Activated CD4-positive, CD25-positive, alpha-beta regulatory T cell treated with anti-CD3 and anti-CD28 coated beads, Interleukin-2, amount 50 U/mL, for 24 hours (primary cell): ENCODE measurements around the gene RAB6B.

ENCODE experiments used
- ATAC-seq, 2 donors: fragments of 150-1000 bp; cut with Tn5 transposase; one replicate each; pipeline ENCODE4 v1.10.0; 2021; ENCODE audit warnings: mild to moderate bottlenecking in 1 of 2, moderate library complexity in 1 of 2

Gene RAB6B

GRCh38 chr3:133895208-133896001 is at the start of gene RAB6B:
RAB6B (minus strand) TSS chr3:133895882; CDS start chr3:133895466, 416 bp downstream.
- ATAC-seq = peak in 1 of 2 donors; percentile 21

GRCh38 chr3:133944641-133945380 is 49.1 kb upstream of the RAB6B start:
- no peak for ATAC-seq

- ATAC-seq = no peak
These were observed 48.5 kb upstream of the RAB6B start for GRCh38 chr3:133944181-133944580.

GRCh38 chr3:133943639-133944141 is 48.0 kb upstream of the RAB6B start:
- ATAC-seq = no peak

- ATAC-seq = no peak
These were observed 47.4 kb upstream of the RAB6B start for GRCh38 chr3:133943031-133943535.

GRCh38 chr3:133941415-133941821 is 45.7 kb upstream of the RAB6B start:
- ATAC-seq = no peak

- no peak for ATAC-seq
These were observed 44.9 kb upstream of the RAB6B start for GRCh38 chr3:133940536-133940935.

GRCh38 chr3:133939463-133939835 is 43.8 kb upstream of the RAB6B start:
- no peak for ATAC-seq

- no peak for ATAC-seq
These were observed 43.2 kb upstream of the RAB6B start for GRCh38 chr3:133938770-133939462.

GRCh38 chr3:133937756-133938601 is 42.3 kb upstream of the RAB6B start:
- no peak for ATAC-seq

GRCh38 chr3:133937061-133937686 is 41.5 kb upstream of the RAB6B start:
- ATAC-seq = no peak

GRCh38 chr3:133935843-133936769 is 40.4 kb upstream of the RAB6B start:
- ATAC-seq = no peak

GRCh38 chr3:133934996-133935842 is 39.5 kb upstream of the RAB6B start:
- no peak for ATAC-seq

- no peak for ATAC-seq
These were observed 38.6 kb upstream of the RAB6B start for GRCh38 chr3:133934073-133934970.

- no peak for ATAC-seq
These were observed 37.7 kb upstream of the RAB6B start for GRCh38 chr3:133933097-133934024.

GRCh38 chr3:133932009-133932408 is 36.3 kb upstream of the RAB6B start:
- ATAC-seq = no peak

- ATAC-seq = no peak
These were observed 35.4 kb upstream of the RAB6B start for GRCh38 chr3:133931084-133931483.
